PC-9 (cell line): Measurements from ENCODE around the gene APBA2.
"Not testable (repeated sequence)": the region's sequence is repeated elsewhere in the genome, so short reads cannot be mapped to it uniquely, and the experiment has no call there.

Source experiments
- CTCF ChIP-seq: fragments of 200-600 bp; sonication (generic); conservative IDR thresholded peaks from 2 replicates; pipeline ENCODE4 v1.6.1; 2017; ENCODE audit warnings: mixed run types, antibody characterized with exemption, mild to moderate bottlenecking, moderate library complexity
- EZH2 ChIP-seq: fragments of 200-600 bp; sonication (generic); IDR thresholded peaks from 2 replicates; pipeline ENCODE4 v1.8.0; 2017; ENCODE audit warnings: antibody characterized with exemption, low read depth

- TF ChIP-seq CTCF, EZH2: not testable (repeated sequence)
Measured at GRCh38 chr15:29025411-29025810, 139.6 kb downstream of the APBA2 start.
